ENCODE results near the gene SYNE2. TPM values are rescaled to one million over a fixed set of nuclear protein-coding genes. Genes with fewer than 3 reads are reported as not detected.
"Not testable (repeated sequence)": the region's sequence is repeated elsewhere in the genome, so short reads cannot be mapped to it uniquely, and the experiment has no call there.

Gene SYNE2
- total RNA-seq, 1 experiment from 2014 or later = 48.5 TPM

DNA sequence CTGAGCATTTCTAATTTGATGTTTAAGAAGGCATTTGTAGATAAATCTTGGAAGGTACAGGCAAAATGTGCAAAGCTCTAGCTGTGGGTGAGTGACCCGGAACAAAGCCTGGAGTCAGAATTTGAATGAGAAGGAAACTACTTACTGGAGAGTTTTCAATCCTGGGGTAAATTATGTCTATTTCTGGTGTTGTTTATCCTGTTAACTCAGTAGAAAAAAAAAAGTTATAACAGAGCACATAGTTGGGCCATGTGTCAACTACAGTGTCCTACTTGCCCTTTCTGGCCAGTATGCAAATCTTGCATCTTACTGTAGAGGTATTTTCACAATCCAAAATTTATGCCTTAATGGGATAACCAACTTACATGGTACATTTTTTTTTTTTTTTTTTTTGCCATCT lies 182.3 kb downstream of the SYNE2 start:
- Mint-ChIP-seq H3K36me3 (ENCODE audit: insufficient read depth, unreplicated experiment) (peaks cover 9% of the 10 kb centered on the region), H3K27me3 (ENCODE audit: insufficient read depth, unreplicated experiment) (no peaks in the 10 kb centered on the region), H3K27ac (ENCODE audit: unreplicated experiment) (no peak overlapping the region), H3K9me3 (ENCODE audit: unreplicated experiment) (no peaks in the 10 kb centered on the region), H3K4me1 (ENCODE audit: low read depth, unreplicated experiment) (no peaks in the 10 kb centered on the region), H3K4me3 (ENCODE audit: unreplicated experiment) (no peak overlapping the region)
- Histone ChIP-seq H3K36me3 (ENCODE audit: control insufficient read depth, insufficient read depth, low read length) (no peaks in the 10 kb centered on the region), H3K27me3 (replicated peaks; ENCODE audit: control insufficient read depth, insufficient read depth, low read length) (no peaks in the 10 kb centered on the region), H3K9me3 (no peaks in the 10 kb centered on the region), H3K4me1 (no peaks in the 10 kb centered on the region), H3K4me3 (ENCODE audit: low read depth, low read length) (no peak overlapping the region)
- TF ChIP-seq, protein P1, sequence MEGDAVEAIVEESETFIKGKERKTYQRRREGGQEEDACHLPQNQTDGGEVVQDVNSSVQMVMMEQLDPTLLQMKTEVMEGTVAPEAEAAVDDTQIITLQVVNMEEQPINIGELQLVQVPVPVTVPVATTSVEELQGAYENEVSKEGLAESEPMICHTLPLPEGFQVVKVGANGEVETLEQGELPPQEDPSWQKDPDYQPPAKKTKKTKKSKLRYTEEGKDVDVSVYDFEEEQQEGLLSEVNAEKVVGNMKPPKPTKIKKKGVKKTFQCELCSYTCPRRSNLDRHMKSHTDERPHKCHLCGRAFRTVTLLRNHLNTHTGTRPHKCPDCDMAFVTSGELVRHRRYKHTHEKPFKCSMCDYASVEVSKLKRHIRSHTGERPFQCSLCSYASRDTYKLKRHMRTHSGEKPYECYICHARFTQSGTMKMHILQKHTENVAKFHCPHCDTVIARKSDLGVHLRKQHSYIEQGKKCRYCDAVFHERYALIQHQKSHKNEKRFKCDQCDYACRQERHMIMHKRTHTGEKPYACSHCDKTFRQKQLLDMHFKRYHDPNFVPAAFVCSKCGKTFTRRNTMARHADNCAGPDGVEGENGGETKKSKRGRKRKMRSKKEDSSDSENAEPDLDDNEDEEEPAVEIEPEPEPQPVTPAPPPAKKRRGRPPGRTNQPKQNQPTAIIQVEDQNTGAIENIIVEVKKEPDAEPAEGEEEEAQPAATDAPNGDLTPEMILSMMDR (IDR thresholded peaks at IDR 0.05; ENCODE audit: insufficient read depth in 1 of 2, low read depth in 1 of 2, low read length in 1 of 2, severe bottlenecking in 1 of 2, unreplicated experiment in 1 of 2) = no peak
- intact Hi-C loops (cut with micrococcal nuclease; ENCODE audit: unreplicated experiment) = no loop called here
- BruUV-seq (replicated peaks) = no TSS peak
- ChIA-PET CTCF (no interaction called here), POLR2A (no interaction called here)
- no peak for DNase-seq

DNA sequence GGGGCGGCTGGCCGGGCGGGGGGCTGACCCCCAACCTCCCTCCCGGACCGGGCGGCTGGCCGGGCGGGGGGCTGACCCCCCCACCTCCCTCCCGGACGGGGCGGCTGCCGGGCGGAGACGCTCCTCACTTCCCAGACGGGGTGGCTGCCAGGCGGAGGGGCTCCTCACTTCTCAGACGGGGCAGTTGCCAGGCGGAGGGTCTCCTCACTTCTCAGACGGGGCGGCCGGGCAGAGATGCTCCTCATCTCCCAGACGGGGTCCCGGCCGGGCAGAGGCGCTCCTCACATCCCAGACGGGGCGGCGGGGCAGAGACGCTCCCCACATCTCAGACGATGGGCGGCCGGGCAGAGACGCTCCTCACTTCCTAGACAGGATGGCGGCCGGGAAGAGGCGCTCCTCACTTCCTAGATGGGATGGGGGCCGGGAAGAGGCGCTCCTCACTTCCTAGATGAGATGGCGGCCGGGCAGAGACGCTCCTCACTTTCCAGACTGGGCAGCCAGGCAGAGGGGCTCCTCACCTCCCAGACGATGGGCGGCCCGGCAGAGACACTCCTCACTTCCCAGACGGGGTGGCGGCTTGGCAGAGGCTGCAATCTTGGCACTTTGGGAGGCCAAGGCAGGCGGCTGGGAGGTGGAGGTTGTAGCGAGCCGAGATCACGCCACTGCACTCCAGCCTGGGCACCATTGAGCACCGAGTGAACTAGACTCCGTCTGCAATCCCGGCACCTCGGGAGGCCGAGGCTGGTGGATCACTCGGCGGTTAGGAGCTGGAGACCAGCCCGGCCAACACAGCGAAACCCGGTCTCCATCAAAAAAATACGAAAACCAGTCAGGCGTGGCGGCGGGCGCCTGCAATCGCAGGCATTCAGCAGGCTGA lies 185.3 kb downstream of the SYNE2 start:
- H3K4me1 ChIP-seq; BruUV-seq (replicated peaks); H3K36me3 ChIP-seq (ENCODE audit: control insufficient read depth, insufficient read depth, low read length); H3K27ac Mint-ChIP-seq (ENCODE audit: unreplicated experiment); H3K4me3 Mint-ChIP-seq (ENCODE audit: unreplicated experiment); DNase-seq; H3K4me3 ChIP-seq (ENCODE audit: low read depth, low read length); H3K9me3 ChIP-seq; CTCF ChIA-PET; H3K4me1 Mint-ChIP-seq (ENCODE audit: low read depth, unreplicated experiment); H3K27me3 Mint-ChIP-seq (ENCODE audit: insufficient read depth, unreplicated experiment); POLR2A ChIA-PET; H3K27me3 ChIP-seq (replicated peaks; ENCODE audit: control insufficient read depth, insufficient read depth, low read length); intact Hi-C loops (cut with micrococcal nuclease; ENCODE audit: unreplicated experiment): not testable (repeated sequence)
- peaks cover 16% of the 10 kb centered on the region for H3K36me3 Mint-ChIP-seq (ENCODE audit: insufficient read depth, unreplicated experiment)
- peaks cover 10% of the 10 kb centered on the region for H3K9me3 Mint-ChIP-seq (ENCODE audit: unreplicated experiment)

DNA sequence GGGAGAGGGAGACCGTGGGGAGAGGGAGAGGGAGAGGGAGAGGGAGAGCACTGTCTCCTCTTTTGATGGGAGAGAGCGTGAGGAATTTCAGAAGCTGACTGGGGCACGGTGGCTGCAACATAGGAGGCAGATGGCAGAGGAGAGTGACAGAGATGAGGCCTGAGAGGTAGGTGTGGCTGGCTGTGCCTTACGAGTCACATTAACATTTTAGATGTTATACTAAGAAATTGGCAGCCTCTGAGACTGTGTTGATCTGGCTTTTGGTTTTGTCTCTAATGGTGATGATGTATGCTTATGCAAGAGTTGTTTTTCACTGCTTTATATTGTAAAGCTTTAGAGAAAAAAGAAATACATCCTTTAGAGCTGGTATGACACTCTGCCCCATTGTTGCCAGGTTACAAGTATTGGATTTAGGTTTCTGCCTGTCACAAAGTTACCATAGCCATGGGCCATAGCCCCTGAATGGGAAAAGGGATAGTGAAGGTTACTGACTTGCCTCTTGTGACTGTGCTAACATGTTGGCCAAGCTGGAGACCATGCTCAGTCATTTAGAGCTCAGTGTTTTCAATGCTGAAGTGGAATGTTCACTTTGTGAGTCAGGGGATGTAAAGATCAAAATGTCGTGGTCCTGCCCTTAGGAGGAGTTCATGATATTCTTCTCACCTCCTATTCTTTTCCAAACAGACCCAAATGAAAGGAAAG lies 186.2 kb downstream of the SYNE2 start:
- ChIA-PET CTCF (no interaction called here), POLR2A (no interaction called here)
- no peak for DNase-seq
- Histone ChIP-seq H3K27me3 (replicated peaks; ENCODE audit: control insufficient read depth, insufficient read depth, low read length) (no peaks in the 10 kb centered on the region), H3K4me1 (no peaks in the 10 kb centered on the region), H3K36me3 (ENCODE audit: control insufficient read depth, insufficient read depth, low read length) (no peaks in the 10 kb centered on the region), H3K9me3 (no peaks in the 10 kb centered on the region), H3K4me3 (ENCODE audit: low read depth, low read length) (no peak overlapping the region)
- Mint-ChIP-seq H3K27ac (ENCODE audit: unreplicated experiment) (no peak overlapping the region), H3K9me3 (ENCODE audit: unreplicated experiment) (peaks cover 10% of the 10 kb centered on the region), H3K4me3 (ENCODE audit: unreplicated experiment) (no peak overlapping the region), H3K27me3 (ENCODE audit: insufficient read depth, unreplicated experiment) (no peaks in the 10 kb centered on the region), H3K36me3 (ENCODE audit: insufficient read depth, unreplicated experiment) (peaks cover 17% of the 10 kb centered on the region), H3K4me1 (ENCODE audit: low read depth, unreplicated experiment) (no peaks in the 10 kb centered on the region)
- no TSS peak for BruUV-seq (replicated peaks)
- TF ChIP-seq, protein P1 (IDR thresholded peaks at IDR 0.05; ENCODE audit: insufficient read depth in 1 of 2, low read depth in 1 of 2, low read length in 1 of 2, severe bottlenecking in 1 of 2, unreplicated experiment in 1 of 2) = no peak
- intact Hi-C loops (cut with micrococcal nuclease; ENCODE audit: unreplicated experiment) = no loop called here

Data from Caco-2 (cell line).